ENCODE data around the gene ATP6V0E1.

DNA sequence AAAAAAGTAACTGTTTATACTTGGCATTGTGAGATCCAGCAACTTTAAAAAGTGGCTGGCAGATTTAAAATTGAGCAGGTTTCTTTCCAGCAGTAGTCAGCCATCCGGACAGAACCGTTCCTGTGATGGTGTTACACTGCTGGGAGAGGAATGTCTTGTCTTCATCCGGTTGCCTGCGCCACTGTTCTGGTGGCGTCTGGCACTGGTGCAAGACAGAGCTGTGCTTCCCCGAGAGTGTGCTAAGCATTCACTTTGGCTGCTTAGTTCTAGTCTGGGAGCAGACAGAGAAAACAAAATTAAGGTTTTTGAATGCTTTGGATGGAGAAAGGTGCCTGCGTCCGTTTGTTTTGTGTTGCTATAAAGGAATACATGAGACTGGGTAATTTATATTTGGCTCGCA, 37.1 kb downstream of the ATP6V0E1 start:
- TF ChIP-seq, protein P1, sequence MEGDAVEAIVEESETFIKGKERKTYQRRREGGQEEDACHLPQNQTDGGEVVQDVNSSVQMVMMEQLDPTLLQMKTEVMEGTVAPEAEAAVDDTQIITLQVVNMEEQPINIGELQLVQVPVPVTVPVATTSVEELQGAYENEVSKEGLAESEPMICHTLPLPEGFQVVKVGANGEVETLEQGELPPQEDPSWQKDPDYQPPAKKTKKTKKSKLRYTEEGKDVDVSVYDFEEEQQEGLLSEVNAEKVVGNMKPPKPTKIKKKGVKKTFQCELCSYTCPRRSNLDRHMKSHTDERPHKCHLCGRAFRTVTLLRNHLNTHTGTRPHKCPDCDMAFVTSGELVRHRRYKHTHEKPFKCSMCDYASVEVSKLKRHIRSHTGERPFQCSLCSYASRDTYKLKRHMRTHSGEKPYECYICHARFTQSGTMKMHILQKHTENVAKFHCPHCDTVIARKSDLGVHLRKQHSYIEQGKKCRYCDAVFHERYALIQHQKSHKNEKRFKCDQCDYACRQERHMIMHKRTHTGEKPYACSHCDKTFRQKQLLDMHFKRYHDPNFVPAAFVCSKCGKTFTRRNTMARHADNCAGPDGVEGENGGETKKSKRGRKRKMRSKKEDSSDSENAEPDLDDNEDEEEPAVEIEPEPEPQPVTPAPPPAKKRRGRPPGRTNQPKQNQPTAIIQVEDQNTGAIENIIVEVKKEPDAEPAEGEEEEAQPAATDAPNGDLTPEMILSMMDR (IDR thresholded peaks at IDR 0.05) = no peak
- TF ChIP-seq POLR2A (IDR thresholded peaks at IDR 0.05) (no peak), POLR2AphosphoS5 (IDR thresholded peaks at IDR 0.05) (no peak)

Data from prostate gland (tissue), 2 donors.